HEK293 (cell line): ENCODE data around the gene GHSR.

Source experiments
- CTCF ChIA-PET: fragments of 350-600 bp; formaldehyde crosslinking; extraction: SDS; loops from one replicate; lab custom pipeline; 2021; ENCODE audit warnings: antibody characterized with exemption; lab: Yijun Ruan, JAX
- POLR2A ChIA-PET: fragments of 300-600 bp; formaldehyde crosslinking; extraction: SDS; loops from one replicate; lab custom pipeline; 2020; ENCODE audit warnings: antibody characterized with exemption, inconsistent platforms; lab: Yijun Ruan, JAX
- H3K27ac ChIP-seq: fragments of 200-500 bp; sonication (Bioruptor generic); 2 replicates; pipeline ENCODE4 v1.5.1; 2014; ENCODE audit warnings: low read depth, low read length, control low read depth, inconsistent platforms; ENCODE audit errors: extremely low read depth
- H3K36me3 ChIP-seq, 2 experiments: fragments of 200-500 bp in 1 of 2; sonication (Bioruptor generic) in 1 of 2; 1 replicate in 1 of 2; 2 replicates in 1 of 2; pipeline ENCODE4 v1.5.1; 2014 to 2017; ENCODE audit warnings: inconsistent platforms in 2 of 2, low read length in 2 of 2; ENCODE audit not compliant: control insufficient read depth in 2 of 2, insufficient read depth in 1 of 2
- H3K4me1 ChIP-seq: fragments of 200-500 bp; sonication (Bioruptor generic); 2 replicates; pipeline ENCODE4 v1.5.1; 2014; ENCODE audit warnings: mild to moderate bottlenecking, low read length, inconsistent platforms; ENCODE audit not compliant: control insufficient read depth, insufficient read depth
- H3K4me3 ChIP-seq: 2 replicates; pipeline ENCODE4 v1.5.1; 2011; ENCODE audit warnings: low read depth, mild to moderate bottlenecking, control low read depth, low read length, moderate library complexity
- H3K9me3 ChIP-seq: fragments of 200-500 bp; sonication (Bioruptor generic); 2 replicates; pipeline ENCODE4 v1.5.1; 2014; ENCODE audit warnings: low read depth, low read length, inconsistent platforms; ENCODE audit not compliant: control insufficient read depth, insufficient read depth
- BCL11A ChIP-seq: fragments of 450-650 bp; formaldehyde crosslinking; IDR thresholded peaks from 2 replicates; pipeline ENCODE4 v1.5.1; 2016; ENCODE audit warnings: low read depth, missing biosample characterization, missing genetic modification characterization
- GLI2 ChIP-seq: fragments of 450-650 bp; formaldehyde crosslinking; IDR thresholded peaks from 2 replicates; pipeline ENCODE4; 2017; ENCODE audit warnings: missing biosample characterization, missing genetic modification characterization, low read depth, borderline replicate concordance
- KLF10 ChIP-seq: fragments of 450-650 bp; IDR thresholded peaks from 2 replicates; pipeline ENCODE4 v1.5.1; 2018; ENCODE audit warnings: missing biosample characterization, mild to moderate bottlenecking, missing genetic modification characterization
- KLF17 ChIP-seq: fragments of 450-650 bp; formaldehyde crosslinking; IDR thresholded peaks from 2 replicates; pipeline ENCODE4 v1.5.1; 2016; ENCODE audit warnings: missing biosample characterization, missing genetic modification characterization
- MEIS1 ChIP-seq: sonication (generic); formaldehyde crosslinking; IDR thresholded peaks from 2 replicates; pipeline ENCODE4 v1.8.1; 2022; ENCODE audit warnings: missing genetic modification reagents, mild to moderate bottlenecking, borderline replicate concordance
- SP3 ChIP-seq: fragments of 450-650 bp; formaldehyde crosslinking; IDR thresholded peaks from 2 replicates; pipeline ENCODE4 v1.5.1; 2016; ENCODE audit warnings: missing biosample characterization, missing genetic modification characterization
- ZBTB26 ChIP-seq: fragments of 450-650 bp; formaldehyde crosslinking; optimal IDR thresholded peaks from 2 replicates; pipeline ENCODE3; 2016; ENCODE audit warnings: missing biosample characterization, mild to moderate bottlenecking, missing genetic modification characterization
- ZBTB48 ChIP-seq: fragments of 450-650 bp; formaldehyde crosslinking; IDR thresholded peaks from 2 replicates; pipeline ENCODE4 v1.5.1; 2016; ENCODE audit warnings: missing biosample characterization, missing genetic modification characterization
- ZBTB7A ChIP-seq: fragments of 450-650 bp; formaldehyde crosslinking; IDR thresholded peaks from 2 replicates; pipeline ENCODE4 v1.5.1; 2016; ENCODE audit warnings: low read depth, missing biosample characterization, missing genetic modification characterization
- ZIC2 ChIP-seq: fragments of 450-650 bp; formaldehyde crosslinking; IDR thresholded peaks from 2 replicates; pipeline ENCODE4 v1.5.1; 2016; ENCODE audit warnings: missing biosample characterization, missing genetic modification characterization
- ZNF2 ChIP-seq: fragments of 450-650 bp; formaldehyde crosslinking; IDR thresholded peaks from 2 replicates; pipeline ENCODE4 v1.5.1; 2016; ENCODE audit warnings: missing biosample characterization, missing genetic modification characterization
- ZNF24 ChIP-seq: fragments of 450-650 bp; formaldehyde crosslinking; IDR thresholded peaks from 2 replicates; pipeline ENCODE4 v1.5.1; 2016; ENCODE audit warnings: missing biosample characterization, missing genetic modification characterization
- ZNF292 ChIP-seq: fragments of 450-650 bp; formaldehyde crosslinking; IDR thresholded peaks from 2 replicates; pipeline ENCODE4 v1.5.1; 2016; ENCODE audit warnings: low read depth, missing biosample characterization, missing genetic modification characterization, borderline replicate concordance
- ZNF302 ChIP-seq: fragments of 450-650 bp; formaldehyde crosslinking; IDR thresholded peaks from 2 replicates; pipeline ENCODE4 v1.5.1; 2016; ENCODE audit warnings: missing biosample characterization, missing genetic modification characterization, low read depth
- ZNF324 ChIP-seq: fragments of 450-650 bp; formaldehyde crosslinking; IDR thresholded peaks from 2 replicates; pipeline ENCODE4 v1.5.1; 2016; ENCODE audit warnings: missing biosample characterization, missing genetic modification characterization
- ZNF747 ChIP-seq: fragments of 450-650 bp; formaldehyde crosslinking; IDR thresholded peaks from 2 replicates; pipeline ENCODE4 v1.5.1; 2016; ENCODE audit warnings: missing biosample characterization, missing genetic modification characterization
- ZNF843 ChIP-seq: fragments of 450-650 bp; formaldehyde crosslinking; IDR thresholded peaks from 2 replicates; pipeline ENCODE4 v1.5.1; 2016; ENCODE audit warnings: missing biosample characterization, missing genetic modification characterization
- ZSCAN4 ChIP-seq: fragments of 450-650 bp; formaldehyde crosslinking; IDR thresholded peaks from 2 replicates; pipeline ENCODE4 v1.5.1; 2017; ENCODE audit warnings: missing biosample characterization, missing genetic modification characterization

The GHSR gene

GRCh38 chr3:172404237-172404962, 43.9 kb downstream of the GHSR start:
- Histone ChIP-seq H3K4me1 (no peaks in the 10 kb centered on the region), H3K36me3 (peaks cover 0 to 3% of the 10 kb centered on the region in 2 experiments; a peak in 2 of 3 replicates), H3K27ac (no peak overlapping the region), H3K4me3 (no peak overlapping the region), H3K9me3 (no peaks in the 10 kb centered on the region)
- POLR2A ChIA-PET: no interaction called here
- CTCF ChIA-PET: no interaction called here
- TF ChIP-seq ZBTB26 (tag by site-specific recombination): no peak
- no peak for TF ChIP-seq ZBTB48 (tag by site-specific recombination)

GRCh38 chr3:172402892-172403643, 45.2 kb downstream of the GHSR start:
- CTCF ChIA-PET: no interaction called here
- Histone ChIP-seq H3K4me1 (no peaks in the 10 kb centered on the region), H3K36me3 (peaks cover 0 to 3% of the 10 kb centered on the region in 2 experiments; a peak in 2 of 3 replicates), H3K27ac (no peak overlapping the region), H3K9me3 (no peaks in the 10 kb centered on the region), H3K4me3 (no peak overlapping the region)
- TF ChIP-seq SP3 (no peak), ZNF324 (tag by site-specific recombination) (no peak), KLF10 (tag by site-specific recombination) (no peak), MEIS1 (CRISPR knock-in tag) (no peak), GLI2 (tag by site-specific recombination) (no peak), ZNF2 (tag by site-specific recombination) (no peak), ZNF24 (tag by site-specific recombination) (no peak), ZNF747 (tag by site-specific recombination) (no peak), ZSCAN4 (tag by site-specific recombination) (no peak), ZNF292 (no peak), ZNF843 (tag by site-specific recombination) (no peak), ZBTB7A (tag by site-specific recombination) (no peak), BCL11A (tag by site-specific recombination) (no peak), ZIC2 (tag by site-specific recombination) (no peak), KLF17 (no peak)
- POLR2A ChIA-PET: no interaction called here

- H3K36me3 ChIP-seq: peaks cover 0 to 3% of the 10 kb centered on the region in 2 experiments; a peak in 2 of 3 replicates
- no peak overlapping the region for H3K27ac ChIP-seq
- CTCF ChIA-PET: interaction anchor here (0.6 kb wide), 1 partner anchor 84 kb away, joined by 3 read pairs; no protein-coding TSS in a partner anchor
- no peak overlapping the region for H3K4me3 ChIP-seq
- TF ChIP-seq ZNF302 (tag by site-specific recombination): no peak
- TF ChIP-seq, all 188 proteins: peak for 0
- Histone ChIP-seq H3K4me1 (no peaks in the 10 kb centered on the region), H3K9me3 (no peaks in the 10 kb centered on the region)
- POLR2A ChIA-PET: no interaction called here
These were observed 46.2 kb downstream of the GHSR start for GRCh38 chr3:172402090-172402489.
